ENCODE measurements around the gene RAB44.

DNA sequence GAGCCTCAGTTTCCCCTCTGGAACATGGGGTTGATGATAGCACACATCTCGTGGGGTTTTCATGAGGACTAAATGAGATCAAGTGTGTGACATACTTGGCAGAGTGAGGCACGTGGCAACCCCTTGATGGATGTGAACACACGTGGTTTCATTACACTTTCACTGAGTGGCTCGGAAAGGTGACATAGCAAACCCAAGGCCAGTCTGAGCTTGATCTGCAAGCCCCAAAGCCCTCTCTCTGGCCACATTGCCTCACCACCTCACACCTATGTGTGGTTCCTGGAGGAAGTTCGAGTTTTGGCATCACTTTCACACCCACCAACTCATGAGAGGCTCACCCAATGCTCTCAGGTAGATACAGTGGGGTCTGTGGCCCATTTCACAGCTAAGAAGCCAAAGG is 81.6 kb downstream of the RAB44 start:
- TF ChIP-seq, protein P1, sequence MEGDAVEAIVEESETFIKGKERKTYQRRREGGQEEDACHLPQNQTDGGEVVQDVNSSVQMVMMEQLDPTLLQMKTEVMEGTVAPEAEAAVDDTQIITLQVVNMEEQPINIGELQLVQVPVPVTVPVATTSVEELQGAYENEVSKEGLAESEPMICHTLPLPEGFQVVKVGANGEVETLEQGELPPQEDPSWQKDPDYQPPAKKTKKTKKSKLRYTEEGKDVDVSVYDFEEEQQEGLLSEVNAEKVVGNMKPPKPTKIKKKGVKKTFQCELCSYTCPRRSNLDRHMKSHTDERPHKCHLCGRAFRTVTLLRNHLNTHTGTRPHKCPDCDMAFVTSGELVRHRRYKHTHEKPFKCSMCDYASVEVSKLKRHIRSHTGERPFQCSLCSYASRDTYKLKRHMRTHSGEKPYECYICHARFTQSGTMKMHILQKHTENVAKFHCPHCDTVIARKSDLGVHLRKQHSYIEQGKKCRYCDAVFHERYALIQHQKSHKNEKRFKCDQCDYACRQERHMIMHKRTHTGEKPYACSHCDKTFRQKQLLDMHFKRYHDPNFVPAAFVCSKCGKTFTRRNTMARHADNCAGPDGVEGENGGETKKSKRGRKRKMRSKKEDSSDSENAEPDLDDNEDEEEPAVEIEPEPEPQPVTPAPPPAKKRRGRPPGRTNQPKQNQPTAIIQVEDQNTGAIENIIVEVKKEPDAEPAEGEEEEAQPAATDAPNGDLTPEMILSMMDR (IDR thresholded peaks at IDR 0.05; ENCODE audit: poor library complexity) = no peak
- TF ChIP-seq EZH2 (IDR thresholded peaks at IDR 0.05; ENCODE audit: borderline replicate concordance) (no peak), EZH2phosphoT487 (IDR thresholded peaks at IDR 0.05; ENCODE audit: low read depth, severe bottlenecking, unreplicated experiment) (no peak)

All from hepatocyte (in vitro differentiated cells).